WTC11 (cell line): ENCODE measurements around the gene TNFRSF1B.

Experiments used
- FOXJ3 ChIP-seq: sonication (generic); formaldehyde crosslinking; IDR thresholded peaks from 2 replicates; pipeline ENCODE4 v1.9.0; 2021; ENCODE audit warnings: missing genetic modification reagents, mild to moderate bottlenecking, borderline replicate concordance
- TEAD4 ChIP-seq: sonication (generic); formaldehyde crosslinking; IDR thresholded peaks from 2 replicates; pipeline ENCODE4 v1.8.0; 2022; ENCODE audit warnings: mild to moderate bottlenecking, missing genetic modification reagents
- TF ChIP-seq, protein P1 (sequence below): fragments of 200-600 bp; IDR thresholded peaks from 2 replicates; pipeline ENCODE4 v1.8.0; 2022; ENCODE audit warnings: antibody characterized with exemption

DNA sequence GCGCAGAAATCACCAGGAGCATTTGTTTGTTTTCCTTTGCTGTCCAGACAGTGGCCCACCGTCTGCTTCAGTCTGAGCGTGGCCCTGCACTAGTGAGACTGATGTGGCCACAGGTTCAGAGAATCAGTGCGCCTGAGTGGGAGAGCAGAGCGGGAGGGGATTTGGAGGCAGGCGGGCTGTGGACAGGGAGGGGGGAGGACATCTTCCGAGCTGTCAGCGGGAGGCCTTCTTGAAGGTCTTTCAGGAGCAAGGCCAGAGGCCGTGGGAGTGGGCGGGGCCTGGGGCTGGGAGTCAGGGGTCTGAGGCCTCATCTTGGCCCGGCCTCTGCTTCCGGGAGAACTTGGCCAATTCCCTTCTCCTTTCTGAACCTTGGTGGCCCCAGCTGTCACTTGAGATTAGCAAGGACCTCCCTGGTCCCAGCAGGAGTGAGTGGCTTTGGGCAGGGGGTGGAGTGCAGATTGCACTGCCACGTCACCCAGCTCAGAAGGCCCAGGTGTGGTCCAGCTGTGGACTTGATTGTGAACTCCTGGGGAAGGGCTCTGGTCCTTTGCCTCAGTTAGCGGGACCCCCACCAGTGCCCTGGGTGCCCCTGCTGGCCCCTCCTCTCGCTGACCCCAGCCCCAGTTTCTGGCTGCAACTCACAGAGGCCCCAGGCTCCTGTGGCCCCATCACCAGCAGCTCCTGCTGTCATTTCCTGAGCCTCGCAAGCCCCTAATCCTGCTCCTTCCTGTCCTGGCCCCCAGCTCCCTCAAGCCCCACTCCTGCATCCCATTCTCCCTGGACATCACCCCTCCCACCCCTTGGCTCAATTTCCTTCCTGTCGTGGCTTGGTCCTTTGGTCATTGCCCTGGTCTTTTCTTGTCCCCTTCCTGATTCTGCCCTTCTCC, 8.4 kb downstream of the TNFRSF1B start:
- TF ChIP-seq, protein P1, sequence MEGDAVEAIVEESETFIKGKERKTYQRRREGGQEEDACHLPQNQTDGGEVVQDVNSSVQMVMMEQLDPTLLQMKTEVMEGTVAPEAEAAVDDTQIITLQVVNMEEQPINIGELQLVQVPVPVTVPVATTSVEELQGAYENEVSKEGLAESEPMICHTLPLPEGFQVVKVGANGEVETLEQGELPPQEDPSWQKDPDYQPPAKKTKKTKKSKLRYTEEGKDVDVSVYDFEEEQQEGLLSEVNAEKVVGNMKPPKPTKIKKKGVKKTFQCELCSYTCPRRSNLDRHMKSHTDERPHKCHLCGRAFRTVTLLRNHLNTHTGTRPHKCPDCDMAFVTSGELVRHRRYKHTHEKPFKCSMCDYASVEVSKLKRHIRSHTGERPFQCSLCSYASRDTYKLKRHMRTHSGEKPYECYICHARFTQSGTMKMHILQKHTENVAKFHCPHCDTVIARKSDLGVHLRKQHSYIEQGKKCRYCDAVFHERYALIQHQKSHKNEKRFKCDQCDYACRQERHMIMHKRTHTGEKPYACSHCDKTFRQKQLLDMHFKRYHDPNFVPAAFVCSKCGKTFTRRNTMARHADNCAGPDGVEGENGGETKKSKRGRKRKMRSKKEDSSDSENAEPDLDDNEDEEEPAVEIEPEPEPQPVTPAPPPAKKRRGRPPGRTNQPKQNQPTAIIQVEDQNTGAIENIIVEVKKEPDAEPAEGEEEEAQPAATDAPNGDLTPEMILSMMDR: no peak
- TF ChIP-seq TEAD4 (CRISPR knock-in tag) (no peak), FOXJ3 (CRISPR knock-in tag) (no peak)
